HEK293 (cell line): Measurements from ENCODE around the gene STARD3.

Source experiments
- GFI1B ChIP-seq: fragments of 450-650 bp; formaldehyde crosslinking; IDR thresholded peaks from 2 replicates; pipeline ENCODE4 v1.5.1; 2016; ENCODE audit warnings: missing biosample characterization, missing genetic modification characterization
- GLI2 ChIP-seq: fragments of 450-650 bp; formaldehyde crosslinking; IDR thresholded peaks from 2 replicates; pipeline ENCODE4; 2017; ENCODE audit warnings: missing biosample characterization, missing genetic modification characterization, low read depth, borderline replicate concordance
- GLI4 ChIP-seq: fragments of 450-650 bp; formaldehyde crosslinking; IDR thresholded peaks from 2 replicates; pipeline ENCODE4 v1.5.1; 2016; ENCODE audit warnings: missing biosample characterization, missing genetic modification characterization
- GLIS1 ChIP-seq: fragments of 450-650 bp; formaldehyde crosslinking; IDR thresholded peaks from 2 replicates; pipeline ENCODE4 v1.5.1; 2016; ENCODE audit warnings: missing biosample characterization, missing genetic modification characterization
- HOXC10 ChIP-seq: sonication (generic); formaldehyde crosslinking; IDR thresholded peaks from 2 replicates; pipeline ENCODE4 v1.8.1; 2023; ENCODE audit warnings: mild to moderate bottlenecking, missing genetic modification reagents
- HOXD13 ChIP-seq: sonication (generic); formaldehyde crosslinking; IDR thresholded peaks from 2 replicates; pipeline ENCODE4 v1.8.0; 2022; ENCODE audit warnings: missing genetic modification reagents, borderline replicate concordance
- MEIS1 ChIP-seq: sonication (generic); formaldehyde crosslinking; IDR thresholded peaks from 2 replicates; pipeline ENCODE4 v1.8.1; 2022; ENCODE audit warnings: missing genetic modification reagents, mild to moderate bottlenecking, borderline replicate concordance
- OSR2 ChIP-seq: fragments of 450-650 bp; formaldehyde crosslinking; IDR thresholded peaks from 2 replicates; pipeline ENCODE4 v1.5.1; 2016; ENCODE audit warnings: missing biosample characterization, missing genetic modification characterization
- RBAK ChIP-seq: fragments of 450-650 bp; formaldehyde crosslinking; IDR thresholded peaks from 2 replicates; pipeline ENCODE4 v1.5.1; 2016; ENCODE audit warnings: missing biosample characterization, missing genetic modification characterization
- REPIN1 ChIP-seq: fragments of 450-650 bp; formaldehyde crosslinking; IDR thresholded peaks from 2 replicates; pipeline ENCODE4 v1.5.1; 2017; ENCODE audit warnings: missing biosample characterization, missing genetic modification characterization, low read depth
- SP2 ChIP-seq: fragments of 450-650 bp; formaldehyde crosslinking; IDR thresholded peaks from 2 replicates; pipeline ENCODE4 v1.5.1; 2016; ENCODE audit warnings: missing biosample characterization, missing genetic modification characterization
- ZBTB20 ChIP-seq: fragments of 450-650 bp; formaldehyde crosslinking; IDR thresholded peaks from 2 replicates; pipeline ENCODE4 v1.5.1; 2016; ENCODE audit warnings: missing biosample characterization, missing genetic modification characterization
- ZNF132 ChIP-seq: fragments of 450-650 bp; formaldehyde crosslinking; IDR thresholded peaks from 2 replicates; pipeline ENCODE4 v1.5.1; 2017; ENCODE audit warnings: missing biosample characterization, missing genetic modification characterization, borderline replicate concordance
- ZNF175 ChIP-seq: fragments of 450-650 bp; formaldehyde crosslinking; IDR thresholded peaks from 2 replicates; pipeline ENCODE4 v1.5.1; 2016; ENCODE audit warnings: missing biosample characterization, missing genetic modification characterization
- ZNF2 ChIP-seq: fragments of 450-650 bp; formaldehyde crosslinking; IDR thresholded peaks from 2 replicates; pipeline ENCODE4 v1.5.1; 2016; ENCODE audit warnings: missing biosample characterization, missing genetic modification characterization
- ZNF223 ChIP-seq: fragments of 450-650 bp; formaldehyde crosslinking; IDR thresholded peaks from 2 replicates; pipeline ENCODE4 v1.5.1; 2016; ENCODE audit warnings: missing biosample characterization, missing genetic modification characterization
- ZNF335 ChIP-seq: fragments of 450-650 bp; formaldehyde crosslinking; conservative IDR thresholded peaks from 2 replicates; pipeline ENCODE4 v1.5.1; 2016; ENCODE audit warnings: missing biosample characterization, missing genetic modification characterization
- ZNF37A ChIP-seq: fragments of 450-650 bp; IDR thresholded peaks from 2 replicates; pipeline ENCODE4 v1.5.1; 2018; ENCODE audit warnings: missing biosample characterization, missing genetic modification characterization
- ZNF391 ChIP-seq: fragments of 450-650 bp; formaldehyde crosslinking; IDR thresholded peaks from 2 replicates; pipeline ENCODE4 v1.5.1; 2016; ENCODE audit warnings: low read depth, missing biosample characterization, missing genetic modification characterization, borderline replicate concordance
- ZNF416 ChIP-seq: fragments of 450-650 bp; formaldehyde crosslinking; IDR thresholded peaks from 2 replicates; pipeline ENCODE4 v1.5.1; 2016; ENCODE audit warnings: missing biosample characterization, missing genetic modification characterization
- ZNF514 ChIP-seq: fragments of 450-650 bp; formaldehyde crosslinking; IDR thresholded peaks from 2 replicates; pipeline ENCODE4 v1.5.1; 2016; ENCODE audit warnings: missing biosample characterization, missing genetic modification characterization
- ZNF596 ChIP-seq: fragments of 450-650 bp; IDR thresholded peaks from 2 replicates; pipeline ENCODE4 v1.5.0; 2018; ENCODE audit warnings: missing biosample characterization, mild to moderate bottlenecking, missing genetic modification characterization, moderate library complexity
- ZNF624 ChIP-seq: fragments of 450-650 bp; formaldehyde crosslinking; IDR thresholded peaks from 2 replicates; pipeline ENCODE4 v1.5.1; 2017; ENCODE audit warnings: missing biosample characterization, missing genetic modification characterization
- ZNF670 ChIP-seq: fragments of 450-650 bp; formaldehyde crosslinking; IDR thresholded peaks from 2 replicates; pipeline ENCODE4 v1.5.1; 2016; ENCODE audit warnings: missing biosample characterization, missing genetic modification characterization, low read depth
- ZNF785 ChIP-seq: fragments of 450-650 bp; formaldehyde crosslinking; IDR thresholded peaks from 2 replicates; pipeline ENCODE4 v1.5.1; 2016; ENCODE audit warnings: missing biosample characterization, missing genetic modification characterization
- ZNF791 ChIP-seq: fragments of 450-650 bp; formaldehyde crosslinking; IDR thresholded peaks from 2 replicates; pipeline ENCODE4 v1.5.1; 2016; ENCODE audit warnings: missing biosample characterization, missing genetic modification characterization
- ZSCAN30 ChIP-seq: fragments of 450-650 bp; IDR thresholded peaks from 2 replicates; pipeline ENCODE4 v1.5.1; 2018; ENCODE audit warnings: missing biosample characterization, mild to moderate bottlenecking, missing genetic modification characterization, moderate library complexity
- ZXDB ChIP-seq: fragments of 450-650 bp; formaldehyde crosslinking; IDR thresholded peaks from 2 replicates; pipeline ENCODE4 v1.5.1; 2016; ENCODE audit warnings: missing biosample characterization, missing genetic modification characterization
- TF ChIP-seq, protein P1 (sequence below): fragments of 450-650 bp; formaldehyde crosslinking; IDR thresholded peaks from 2 replicates; pipeline ENCODE4 v1.5.1; 2016; ENCODE audit warnings: missing biosample characterization, missing genetic modification characterization
- TF ChIP-seq, protein P2 (sequence below): fragments of 450-650 bp; formaldehyde crosslinking; IDR thresholded peaks from 2 replicates; pipeline ENCODE4 v1.5.1; 2017; ENCODE audit warnings: missing biosample characterization, mild to moderate bottlenecking, missing genetic modification characterization, moderate library complexity
- TF ChIP-seq, protein P3 (sequence below): fragments of 450-650 bp; formaldehyde crosslinking; IDR thresholded peaks from 2 replicates; pipeline ENCODE4 v1.5.1; 2016; ENCODE audit warnings: missing biosample characterization, missing genetic modification characterization, borderline replicate concordance
- TF ChIP-seq, protein P4 (sequence below): fragments of 450-650 bp; formaldehyde crosslinking; IDR thresholded peaks from 2 replicates; pipeline ENCODE4 v1.5.0; 2017; ENCODE audit warnings: missing biosample characterization, missing genetic modification characterization, borderline replicate concordance
- TF ChIP-seq, protein P5 (sequence below): fragments of 450-650 bp; formaldehyde crosslinking; optimal IDR thresholded peaks from 2 replicates; pipeline ENCODE3; 2016; ENCODE audit warnings: missing biosample characterization, mild to moderate bottlenecking, missing genetic modification characterization

STARD3 gene

DNA sequence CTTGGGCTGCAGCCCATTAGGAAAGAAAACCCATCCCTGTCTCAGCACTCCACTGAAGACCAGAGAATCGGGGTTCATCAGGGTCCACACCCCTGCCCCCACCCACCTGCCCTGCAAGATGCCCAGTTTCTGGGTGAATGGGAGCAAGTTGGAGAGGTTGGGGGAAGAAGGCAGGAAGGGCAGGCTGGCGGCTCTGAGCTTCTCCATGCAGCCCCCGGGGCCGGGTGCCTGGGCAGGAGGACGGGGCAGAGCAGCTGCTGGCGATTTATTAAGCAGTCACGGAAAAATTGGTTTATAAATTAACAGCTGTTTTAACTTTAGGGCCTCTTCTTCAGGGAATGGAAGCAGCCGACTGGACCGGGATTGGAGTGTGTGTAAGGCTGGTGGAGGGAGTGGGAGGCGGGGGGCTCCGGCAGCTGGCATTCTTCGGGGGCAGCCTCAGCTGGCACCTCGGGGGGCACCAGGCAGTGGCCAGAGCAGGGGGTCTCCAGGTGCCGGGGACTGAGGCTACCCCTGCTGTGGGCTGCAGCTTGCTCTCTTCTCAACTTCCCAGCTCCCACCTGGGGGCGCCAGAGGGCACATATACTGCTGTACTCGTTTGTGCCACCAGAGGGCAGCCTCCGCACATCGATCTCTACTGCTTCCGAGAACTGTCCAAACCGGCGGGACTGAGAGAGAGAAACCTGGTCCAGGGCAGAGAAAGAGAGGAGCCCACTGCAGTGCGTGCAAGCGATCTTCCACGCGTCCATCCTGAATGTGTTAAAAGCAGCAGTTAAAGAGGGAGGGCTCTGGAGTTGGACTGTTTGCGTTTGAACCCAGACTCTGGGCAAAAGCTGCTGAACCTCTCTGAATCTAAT lies 15.2 kb upstream of the STARD3 start (continued):
- TF ChIP-seq, protein P1, sequence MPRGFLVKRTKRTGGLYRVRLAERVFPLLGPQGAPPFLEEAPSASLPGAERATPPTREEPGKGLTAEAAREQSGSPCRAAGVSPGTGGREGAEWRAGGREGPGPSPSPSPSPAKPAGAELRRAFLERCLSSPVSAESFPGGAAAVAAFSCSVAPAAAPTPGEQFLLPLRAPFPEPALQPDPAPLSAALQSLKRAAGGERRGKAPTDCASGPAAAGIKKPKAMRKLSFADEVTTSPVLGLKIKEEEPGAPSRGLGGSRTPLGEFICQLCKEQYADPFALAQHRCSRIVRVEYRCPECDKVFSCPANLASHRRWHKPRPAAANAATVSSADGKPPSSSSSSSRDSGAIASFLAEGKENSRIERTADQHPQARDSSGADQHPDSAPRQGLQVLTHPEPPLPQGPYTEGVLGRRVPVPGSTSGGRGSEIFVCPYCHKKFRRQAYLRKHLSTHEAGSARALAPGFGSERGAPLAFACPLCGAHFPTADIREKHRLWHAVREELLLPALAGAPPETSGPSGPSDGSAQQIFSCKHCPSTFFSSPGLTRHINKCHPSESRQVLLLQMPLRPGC (tag by site-specific recombination), result no peak
- no peak for TF ChIP-seq ZNF785
- TF ChIP-seq, protein P2, sequence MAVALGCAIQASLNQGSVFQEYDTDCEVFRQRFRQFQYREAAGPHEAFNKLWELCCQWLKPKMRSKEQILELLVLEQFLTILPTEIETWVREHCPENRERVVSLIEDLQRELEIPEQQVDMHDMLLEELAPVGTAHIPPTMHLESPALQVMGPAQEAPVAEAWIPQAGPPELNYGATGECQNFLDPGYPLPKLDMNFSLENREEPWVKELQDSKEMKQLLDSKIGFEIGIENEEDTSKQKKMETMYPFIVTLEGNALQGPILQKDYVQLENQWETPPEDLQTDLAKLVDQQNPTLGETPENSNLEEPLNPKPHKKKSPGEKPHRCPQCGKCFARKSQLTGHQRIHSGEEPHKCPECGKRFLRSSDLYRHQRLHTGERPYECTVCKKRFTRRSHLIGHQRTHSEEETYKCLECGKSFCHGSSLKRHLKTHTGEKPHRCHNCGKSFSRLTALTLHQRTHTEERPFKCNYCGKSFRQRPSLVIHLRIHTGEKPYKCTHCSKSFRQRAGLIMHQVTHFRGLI (tag by site-specific recombination), result no peak
- no peak for TF ChIP-seq MEIS1
- TF ChIP-seq ZNF37A, result no peak
- TF ChIP-seq ZNF132, result no peak
- TF ChIP-seq ZNF175, result no peak
- TF ChIP-seq ZNF2 (tag by site-specific recombination), result peak; percentile 56; the same call in 1 of the 2 replicates
- TF ChIP-seq, protein P3, sequence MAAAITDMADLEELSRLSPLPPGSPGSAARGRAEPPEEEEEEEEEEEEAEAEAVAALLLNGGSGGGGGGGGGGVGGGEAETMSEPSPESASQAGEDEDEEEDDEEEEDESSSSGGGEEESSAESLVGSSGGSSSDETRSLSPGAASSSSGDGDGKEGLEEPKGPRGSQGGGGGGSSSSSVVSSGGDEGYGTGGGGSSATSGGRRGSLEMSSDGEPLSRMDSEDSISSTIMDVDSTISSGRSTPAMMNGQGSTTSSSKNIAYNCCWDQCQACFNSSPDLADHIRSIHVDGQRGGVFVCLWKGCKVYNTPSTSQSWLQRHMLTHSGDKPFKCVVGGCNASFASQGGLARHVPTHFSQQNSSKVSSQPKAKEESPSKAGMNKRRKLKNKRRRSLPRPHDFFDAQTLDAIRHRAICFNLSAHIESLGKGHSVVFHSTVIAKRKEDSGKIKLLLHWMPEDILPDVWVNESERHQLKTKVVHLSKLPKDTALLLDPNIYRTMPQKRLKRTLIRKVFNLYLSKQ (tag by site-specific recombination), result no peak
- no peak for TF ChIP-seq HOXC10 (CRISPR knock-in tag)
- no peak for TF ChIP-seq GLI4
- no peak for TF ChIP-seq GFI1B
- TF ChIP-seq, protein P4, sequence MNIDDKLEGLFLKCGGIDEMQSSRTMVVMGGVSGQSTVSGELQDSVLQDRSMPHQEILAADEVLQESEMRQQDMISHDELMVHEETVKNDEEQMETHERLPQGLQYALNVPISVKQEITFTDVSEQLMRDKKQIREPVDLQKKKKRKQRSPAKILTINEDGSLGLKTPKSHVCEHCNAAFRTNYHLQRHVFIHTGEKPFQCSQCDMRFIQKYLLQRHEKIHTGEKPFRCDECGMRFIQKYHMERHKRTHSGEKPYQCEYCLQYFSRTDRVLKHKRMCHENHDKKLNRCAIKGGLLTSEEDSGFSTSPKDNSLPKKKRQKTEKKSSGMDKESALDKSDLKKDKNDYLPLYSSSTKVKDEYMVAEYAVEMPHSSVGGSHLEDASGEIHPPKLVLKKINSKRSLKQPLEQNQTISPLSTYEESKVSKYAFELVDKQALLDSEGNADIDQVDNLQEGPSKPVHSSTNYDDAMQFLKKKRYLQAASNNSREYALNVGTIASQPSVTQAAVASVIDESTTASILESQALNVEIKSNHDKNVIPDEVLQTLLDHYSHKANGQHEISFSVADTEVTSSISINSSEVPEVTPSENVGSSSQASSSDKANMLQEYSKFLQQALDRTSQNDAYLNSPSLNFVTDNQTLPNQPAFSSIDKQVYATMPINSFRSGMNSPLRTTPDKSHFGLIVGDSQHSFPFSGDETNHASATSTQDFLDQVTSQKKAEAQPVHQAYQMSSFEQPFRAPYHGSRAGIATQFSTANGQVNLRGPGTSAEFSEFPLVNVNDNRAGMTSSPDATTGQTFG (tag by site-specific recombination), result no peak
- no peak for TF ChIP-seq ZNF624 (tag by site-specific recombination)
- no peak for TF ChIP-seq OSR2 (tag by site-specific recombination)
- no peak for TF ChIP-seq ZNF514
- TF ChIP-seq HOXD13, result no peak
- TF ChIP-seq RBAK (tag by site-specific recombination), result no peak
- TF ChIP-seq ZNF416 (tag by site-specific recombination), result no peak
- TF ChIP-seq ZNF223, result no peak
- TF ChIP-seq ZNF670 (tag by site-specific recombination), result no peak
- TF ChIP-seq ZNF335 (tag by site-specific recombination), result peak; percentile 26; the same call in 1 of the 2 replicates
- TF ChIP-seq REPIN1 (tag by site-specific recombination), result no peak
- TF ChIP-seq ZBTB20 (tag by site-specific recombination), result no peak; the same call in 1 of the 2 replicates
- TF ChIP-seq ZSCAN30 (tag by site-specific recombination), result peak; percentile 84; the same call in 1 of the 2 replicates
- TF ChIP-seq GLIS1 (tag by site-specific recombination), result peak; percentile 19; the same call in 1 of the 2 replicates
- TF ChIP-seq, protein P5, sequence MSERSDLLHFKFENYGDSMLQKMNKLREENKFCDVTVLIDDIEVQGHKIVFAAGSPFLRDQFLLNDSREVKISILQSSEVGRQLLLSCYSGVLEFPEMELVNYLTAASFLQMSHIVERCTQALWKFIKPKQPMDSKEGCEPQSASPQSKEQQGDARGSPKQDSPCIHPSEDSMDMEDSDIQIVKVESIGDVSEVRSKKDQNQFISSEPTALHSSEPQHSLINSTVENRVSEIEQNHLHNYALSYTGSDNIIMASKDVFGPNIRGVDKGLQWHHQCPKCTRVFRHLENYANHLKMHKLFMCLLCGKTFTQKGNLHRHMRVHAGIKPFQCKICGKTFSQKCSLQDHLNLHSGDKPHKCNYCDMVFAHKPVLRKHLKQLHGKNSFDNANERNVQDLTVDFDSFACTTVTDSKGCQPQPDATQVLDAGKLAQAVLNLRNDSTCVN (tag by site-specific recombination), result peak; percentile 19
- peak; percentile 15; the same call in 1 of the 2 replicates for TF ChIP-seq ZNF391 (tag by site-specific recombination)
- TF ChIP-seq ZXDB, result no peak
- no peak for TF ChIP-seq ZNF791 (tag by site-specific recombination)
- TF ChIP-seq SP2 (tag by site-specific recombination), result no peak
- TF ChIP-seq GLI2 (tag by site-specific recombination), result no peak
- TF ChIP-seq ZNF596 (tag by site-specific recombination), result no peak
